T-helper 2 cell treated with Interferon-gamma antibody and Interleukin-4, amounts not matched to agents 100 ng/mL and 5 ng/mL, for 36 hours (primary cell): Measurements from ENCODE around the gene LMCD1. TPM values are rescaled to one million over a fixed set of nuclear protein-coding genes. Genes with fewer than 3 reads are reported as not detected.

Source experiments
- intact Hi-C: fragments of 100-400 bp; cut with micrococcal nuclease; formaldehyde crosslinking; loops from one replicate; pipeline ENCODE4 v1.15.1; 2023
- total RNA-seq: library from RNA; stranded (reverse); gene quantifications from 2 replicates; pipeline ENCODE4 v1.2.3, GENCODE V29; 2022

Gene LMCD1
- total RNA-seq, 1 donor from 2014 or later: 1.2 TPM

DNA sequence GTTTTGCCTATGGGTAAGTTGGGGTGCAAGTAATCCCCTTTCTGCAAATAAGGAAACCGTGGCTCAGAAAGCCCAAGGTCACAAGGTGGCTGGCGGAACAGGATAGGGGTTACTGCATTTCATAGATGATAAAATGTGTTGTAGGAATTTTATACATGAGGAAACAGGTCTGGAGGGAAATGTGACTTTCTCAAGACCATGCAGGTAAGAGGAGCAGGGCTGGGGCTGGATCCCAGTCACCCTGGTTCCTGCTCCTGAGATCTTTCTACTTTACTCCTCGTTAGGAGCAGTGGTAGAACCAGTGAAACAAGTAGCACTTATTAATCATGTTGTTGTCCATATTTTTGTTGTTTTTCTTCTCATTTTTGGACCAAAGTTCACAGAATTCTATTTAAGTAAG lies 79.8 kb downstream of the LMCD1 start:
- intact Hi-C loops: no loop called here

DNA sequence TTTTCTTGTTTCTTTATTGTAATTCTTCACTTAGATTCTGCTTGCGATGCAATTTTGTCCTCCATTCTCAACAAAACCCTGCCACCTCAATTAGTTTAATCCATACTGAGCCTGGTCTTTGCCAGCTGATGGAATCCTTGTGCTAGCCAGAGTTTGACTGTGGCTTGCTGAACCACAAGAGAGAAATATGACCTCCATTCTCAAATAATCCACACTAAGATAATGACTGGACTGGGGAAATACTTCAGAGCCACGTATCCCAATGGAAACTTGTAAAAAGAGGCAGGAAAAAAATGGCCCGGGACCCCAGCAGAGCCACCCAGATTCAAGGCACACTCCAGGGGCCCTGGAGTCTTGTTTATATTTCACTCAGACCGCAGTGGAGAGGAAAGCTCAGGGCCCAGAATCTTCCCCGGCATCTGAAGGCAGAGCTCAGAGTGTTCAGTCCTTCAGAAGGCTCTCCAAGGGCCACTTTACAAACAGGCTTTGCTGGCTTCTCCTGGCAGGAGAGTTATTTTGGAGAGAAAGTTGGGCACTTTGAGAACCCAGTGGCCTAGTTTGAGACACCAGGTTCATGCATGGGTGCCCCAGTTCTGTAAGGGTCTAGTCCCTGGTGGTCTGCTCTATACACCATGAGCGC lies 80.3 kb downstream of the LMCD1 start:
- intact Hi-C loops: no loop called here

DNA sequence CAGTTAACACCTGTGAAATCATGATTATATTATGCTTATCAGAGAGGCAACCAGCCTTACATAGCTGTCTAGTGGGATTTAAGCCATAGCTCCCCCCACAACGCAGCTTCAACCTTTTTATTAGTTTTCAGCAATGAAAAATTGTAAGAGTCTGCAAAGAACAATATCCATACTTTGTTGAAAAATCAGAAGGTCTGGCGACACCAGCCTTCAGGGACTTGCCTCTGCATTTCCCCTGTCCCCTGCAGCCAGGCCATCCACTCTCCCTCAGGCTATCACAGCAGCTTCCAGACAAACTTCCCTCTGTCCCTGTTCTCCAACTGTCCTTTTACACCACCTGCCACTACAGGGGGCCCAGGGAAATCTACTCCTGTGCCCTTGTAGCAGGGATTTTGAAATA lies 83.0 kb downstream of the LMCD1 start:
- intact Hi-C loops: no loop called here

GRCh38 chr3:8589880-8590556 lies 88.4 kb downstream of the LMCD1 start:
- intact Hi-C loops: no loop called here

- intact Hi-C loops: no loop called here
Observed at GRCh38 chr3:8593021-8593827, 91.6 kb downstream of the LMCD1 start.

DNA sequence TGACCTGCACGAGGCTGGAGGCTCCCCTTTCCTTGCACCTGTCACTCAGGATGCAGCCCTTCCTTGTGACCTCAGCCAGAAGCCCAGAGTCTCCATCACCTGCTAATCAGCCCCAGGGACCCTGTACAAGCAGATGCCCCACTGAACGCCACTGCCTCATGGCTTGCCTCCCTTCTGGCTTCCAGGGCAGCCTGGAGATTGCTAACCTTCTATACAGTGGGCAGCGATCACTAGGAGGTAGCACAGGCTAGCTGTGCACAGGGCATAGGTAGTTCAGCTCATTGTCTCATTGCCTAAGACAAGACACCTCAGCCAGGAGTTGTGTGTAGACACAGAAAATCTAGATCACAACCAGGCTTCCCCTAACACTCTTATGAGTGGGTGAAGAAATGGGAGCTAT lies 93.6 kb downstream of the LMCD1 start:
- intact Hi-C loops: no loop called here

GRCh38 chr3:8595695-8596115 lies 94.1 kb downstream of the LMCD1 start:
- intact Hi-C loops: no loop called here

DNA sequence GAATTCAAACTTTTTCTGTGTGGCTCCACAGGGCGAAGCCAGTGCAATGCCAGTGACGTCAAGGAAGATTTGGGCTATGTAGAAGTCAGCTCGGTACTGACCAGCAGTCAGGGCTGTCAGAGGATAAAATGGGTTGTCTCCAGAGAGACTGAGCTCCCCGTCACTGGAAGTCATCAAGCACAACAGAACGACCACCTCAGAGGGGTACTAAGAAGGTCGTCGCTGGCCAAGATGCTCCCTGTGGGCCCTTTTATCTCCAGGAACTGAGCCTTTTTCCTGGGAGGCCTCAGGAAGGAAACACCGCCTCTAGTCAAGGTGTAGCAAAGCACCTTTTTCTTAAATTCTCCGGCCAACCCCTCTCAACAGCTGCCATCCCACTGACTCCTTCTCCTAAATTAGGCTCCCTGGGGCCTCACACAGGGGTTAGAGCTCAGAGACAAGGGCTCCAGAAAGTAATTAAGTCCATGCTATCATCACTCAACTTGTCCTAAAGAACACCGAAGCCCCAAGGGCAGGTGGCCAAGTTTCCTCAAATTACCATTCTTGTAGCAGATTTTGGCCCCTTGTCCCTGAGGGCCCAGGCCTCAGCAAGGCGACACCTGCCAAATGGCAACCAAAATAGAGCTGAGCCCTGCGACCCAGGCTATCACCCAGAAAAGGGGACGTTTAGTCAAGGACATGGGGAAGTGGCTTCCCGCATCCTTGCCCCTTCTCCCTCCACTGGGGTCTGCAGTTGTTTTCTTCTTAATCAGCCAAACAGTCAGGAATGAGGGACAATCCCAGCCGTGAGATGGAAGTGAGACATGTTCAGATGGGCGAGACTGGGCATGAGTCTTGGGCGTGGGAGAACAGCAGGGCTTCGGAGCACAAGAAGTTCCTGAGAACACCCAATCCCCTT lies 94.9 kb downstream of the LMCD1 start:
- intact Hi-C loops: no loop called here

DNA sequence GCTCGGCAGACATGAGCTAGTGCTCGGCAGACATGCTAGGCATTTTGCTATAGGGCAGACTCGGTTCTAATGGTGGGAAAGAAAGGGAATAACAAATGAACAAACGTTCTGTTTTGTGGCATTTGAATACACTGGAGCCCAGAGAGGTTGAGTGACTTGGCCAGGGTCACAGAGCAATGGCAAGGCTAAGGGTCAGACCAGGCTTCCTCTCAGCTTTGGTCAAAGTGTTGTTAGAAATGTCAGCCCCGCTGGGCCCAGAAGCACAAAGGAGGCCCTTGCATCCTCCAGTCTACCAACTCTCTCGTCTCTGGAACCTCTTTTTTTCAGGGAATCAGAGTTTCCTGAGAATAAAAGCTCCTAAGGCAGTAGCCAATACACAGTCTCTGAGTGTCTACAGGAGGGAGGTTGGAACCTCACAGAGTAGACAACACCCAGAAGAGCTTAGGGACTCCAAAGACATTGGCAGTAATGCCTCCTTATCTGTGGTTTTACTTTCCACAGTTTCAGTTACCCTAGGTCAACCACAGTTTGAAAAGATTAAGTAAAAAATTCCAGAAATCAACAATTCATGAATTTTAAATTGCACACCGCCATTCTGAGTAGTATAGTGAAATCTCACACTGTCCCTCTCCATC lies 95.7 kb downstream of the LMCD1 start:
- intact Hi-C loops: no loop called here

DNA sequence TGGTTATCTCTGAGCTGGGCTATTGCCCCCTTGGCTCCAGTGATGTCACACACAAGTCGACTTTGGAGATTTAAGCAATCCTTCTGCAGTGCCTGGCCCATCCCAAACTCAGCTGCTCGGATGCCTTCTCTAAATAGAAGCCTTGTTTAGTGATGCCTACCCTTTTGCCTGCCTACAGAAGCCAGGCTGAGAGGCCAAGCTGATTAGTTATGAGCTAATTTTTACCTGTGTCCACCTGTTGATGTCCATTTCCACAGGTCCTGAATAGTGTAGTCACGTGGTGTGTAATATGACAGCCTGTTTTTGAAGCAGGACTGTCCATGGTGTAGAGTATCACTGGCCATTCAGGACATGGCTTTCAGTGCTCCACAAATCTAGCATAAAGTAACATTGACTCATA lies 97.5 kb downstream of the LMCD1 start:
- intact Hi-C loops: no loop called here

GRCh38 chr3:8600457-8600856 lies 98.8 kb downstream of the LMCD1 start:
- intact Hi-C loops: no loop called here

GRCh38 chr3:8603115-8603710 lies 101.6 kb downstream of the LMCD1 start:
- intact Hi-C loops: no loop called here

DNA sequence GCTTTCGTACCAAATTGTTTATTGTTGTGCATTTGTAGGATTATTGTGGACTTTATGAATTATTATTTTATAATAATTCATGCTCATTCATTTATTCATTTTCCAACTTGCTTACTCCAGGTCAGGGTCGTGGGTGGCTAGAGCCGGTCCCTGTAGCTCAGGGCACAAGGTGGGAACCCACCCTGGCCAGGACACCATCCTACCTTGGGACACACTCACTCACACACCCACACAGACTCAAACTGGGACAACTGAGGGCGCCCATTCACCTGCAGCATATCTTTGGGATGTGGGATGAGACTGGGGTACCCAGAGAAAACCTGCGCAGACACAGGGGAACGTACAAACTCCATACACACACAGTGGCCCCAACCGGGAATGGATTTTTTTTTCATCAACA lies 102.4 kb downstream of the LMCD1 start:
- intact Hi-C loops: no loop called here

GRCh38 chr3:8604988-8605387 lies 103.4 kb downstream of the LMCD1 start:
- intact Hi-C loops: no loop called here

DNA sequence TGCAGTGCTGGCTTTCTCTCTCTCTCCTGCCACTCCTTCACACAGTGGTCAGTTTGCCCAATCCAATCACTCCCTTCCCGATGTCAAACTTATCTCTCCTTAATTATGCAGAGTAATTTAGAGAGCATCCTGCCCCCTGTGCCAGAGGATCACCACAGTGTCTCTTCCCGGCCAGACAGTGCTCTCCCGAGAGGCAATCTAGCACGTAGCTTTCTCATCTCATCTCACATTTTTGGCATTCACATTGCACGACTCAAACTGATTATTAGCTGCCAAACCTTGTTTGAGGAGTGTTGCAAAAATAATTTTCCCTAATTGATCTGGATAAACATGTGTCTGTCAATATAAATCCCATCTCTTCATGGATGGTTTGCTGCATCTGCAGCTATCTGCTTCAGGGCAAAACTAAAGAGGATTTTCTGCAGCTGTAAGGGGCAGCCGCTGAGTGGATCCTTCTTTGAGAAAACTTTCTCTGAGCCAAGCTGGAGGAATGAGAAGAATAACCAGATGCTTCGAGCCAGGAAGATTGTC lies 105.1 kb downstream of the LMCD1 start:
- intact Hi-C loops: no loop called here

DNA sequence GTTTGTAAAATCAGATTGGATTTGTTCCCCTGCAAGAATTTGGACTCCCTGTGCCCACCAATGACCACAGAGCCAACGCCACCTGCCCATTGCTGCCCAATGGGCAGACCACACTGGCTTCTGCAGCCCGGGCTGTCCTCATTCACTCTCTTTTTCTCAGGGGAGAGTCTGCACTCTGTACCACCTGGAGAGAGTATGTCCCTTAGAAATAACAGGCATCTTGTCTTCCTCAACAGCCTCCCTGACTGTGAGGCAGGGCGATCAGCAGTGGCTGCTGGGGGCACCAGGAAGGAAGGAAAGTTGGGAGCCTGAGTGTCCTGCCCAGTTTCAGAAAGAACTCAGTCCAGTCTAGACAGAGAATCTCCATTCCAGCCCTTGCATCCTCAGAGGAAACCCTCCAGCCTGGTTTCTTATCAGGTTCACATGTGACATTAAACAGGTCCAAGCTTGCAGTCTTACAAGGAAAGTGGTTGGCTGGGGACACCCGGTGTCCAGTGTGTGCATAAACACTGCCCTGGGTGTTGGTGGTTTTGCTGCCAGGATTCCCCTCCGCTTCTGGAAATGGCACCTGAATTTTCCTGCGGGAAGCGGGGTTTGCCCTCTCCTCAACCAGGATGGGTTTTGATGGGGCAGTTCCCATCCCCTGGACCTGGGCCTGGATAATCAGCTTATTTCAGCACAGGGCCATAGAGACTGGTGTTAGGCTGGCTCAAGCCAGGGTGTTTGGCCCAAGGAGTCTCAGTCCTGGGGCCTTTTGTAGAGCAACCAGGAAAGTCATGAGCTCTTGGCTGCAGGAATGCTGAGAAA lies 105.8 kb downstream of the LMCD1 start:
- intact Hi-C loops: no loop called here

GRCh38 chr3:8608041-8608790 lies 106.6 kb downstream of the LMCD1 start:
- intact Hi-C loops: no loop called here

- intact Hi-C loops: no loop called here
Observed at GRCh38 chr3:8608791-8609467, 107.3 kb downstream of the LMCD1 start.
